ENCODE results near the gene PAK4. TPM values are rescaled to one million over a fixed set of nuclear protein-coding genes. Genes with fewer than 3 reads are reported as not detected.
"Not testable (repeated sequence)": the region's sequence is repeated elsewhere in the genome, so short reads cannot be mapped to it uniquely, and the experiment has no call there.

PAK4 gene
- total and polyA plus RNA-seq, 5 donors: 15.1 to 24.4 (median 20.4) TPM

DNA sequence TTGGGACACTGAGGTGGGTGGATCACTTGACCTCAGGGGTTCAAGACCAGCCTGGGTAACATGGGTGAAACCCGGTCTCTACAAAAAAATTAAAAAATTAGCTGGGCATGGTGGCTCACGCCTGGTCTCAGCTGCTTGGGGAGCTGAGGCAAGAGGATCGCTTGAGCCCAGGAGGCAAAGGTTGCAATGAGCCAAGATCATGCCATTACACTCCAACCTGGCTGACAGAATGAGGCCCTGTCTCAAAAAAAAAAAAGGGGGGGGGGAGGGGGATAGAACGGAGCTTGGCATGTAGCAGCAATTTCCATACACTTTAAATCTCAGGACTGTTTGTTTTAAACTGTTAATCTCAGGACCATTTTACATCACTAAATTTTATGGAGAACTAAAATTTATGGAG is 39.2 kb upstream of the PAK4 start:
- H3K4me3 ChIP-seq (ENCODE audit: low read length): no peak overlapping the region
- H3K4me1 ChIP-seq (ENCODE audit: control insufficient read depth, insufficient read depth, low read length): no peaks in the 10 kb centered on the region
- no peak overlapping the region for H3K27ac ChIP-seq (ENCODE audit: low read length)
- ATAC-seq (no peak), DNase-seq (no peak)
- H3K9me3 ChIP-seq (ENCODE audit: control insufficient read depth, low read length): no peaks in the 10 kb centered on the region
- H3K27me3 ChIP-seq (ENCODE audit: control insufficient read depth, insufficient read depth): no peaks in the 10 kb centered on the region
- 68% methylated on average over 4 of the region's 4 CpGs for WGBS
- intact Hi-C loops (cut with DNase I): no loop called here

DNA sequence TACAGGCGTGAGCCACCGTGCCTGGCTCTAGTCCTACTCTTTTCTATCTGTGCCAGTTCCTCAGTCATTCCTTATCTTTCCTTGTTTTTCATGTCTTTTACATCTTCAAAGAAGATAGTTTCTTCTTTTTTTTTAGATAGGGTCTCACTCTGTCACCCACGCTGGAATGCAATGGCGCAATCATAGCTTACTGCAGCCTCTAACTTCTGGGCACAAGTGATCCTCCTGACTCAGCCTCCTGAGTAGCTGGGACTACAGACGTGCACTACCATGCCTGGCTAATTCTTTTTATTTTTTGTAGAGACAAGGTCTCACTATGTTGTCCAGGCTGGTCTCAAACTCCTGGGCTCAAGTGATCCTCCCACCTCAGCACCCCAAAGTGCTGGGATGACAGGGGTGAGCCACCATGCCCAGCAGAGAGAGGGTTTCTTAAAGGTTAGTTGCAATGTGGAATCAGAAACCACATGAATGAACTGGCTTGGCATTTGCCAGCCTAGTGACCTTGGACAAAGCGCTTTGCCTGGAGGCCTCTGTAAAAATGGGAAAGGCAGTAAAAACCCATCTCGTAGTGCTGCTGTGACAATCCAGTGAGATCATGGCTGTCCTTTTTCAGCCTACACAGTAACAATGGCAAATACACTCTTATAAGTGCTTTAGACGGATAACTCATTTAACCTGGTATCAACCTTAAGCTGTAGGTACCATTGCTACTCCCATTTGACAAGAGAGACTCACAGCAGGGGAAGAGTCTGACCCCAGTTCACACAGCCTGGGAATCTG is 37.5 kb upstream of the PAK4 start:
- Histone ChIP-seq H3K4me1 (ENCODE audit: control insufficient read depth, insufficient read depth, low read length) (no peaks in the 10 kb centered on the region), H3K27me3 (ENCODE audit: control insufficient read depth, insufficient read depth) (no peaks in the 10 kb centered on the region), H3K9me3 (ENCODE audit: control insufficient read depth, low read length) (no peaks in the 10 kb centered on the region), H3K27ac (ENCODE audit: low read length) (no peak overlapping the region), H3K4me3 (ENCODE audit: low read length) (no peak overlapping the region)
- DNase-seq: no peak
- no peak for ATAC-seq
- WGBS: 79% methylated on average over 8 of the region's 8 CpGs
- intact Hi-C loops (cut with DNase I): no loop called here

- H3K27ac ChIP-seq (ENCODE audit: low read length); intact Hi-C loops (cut with DNase I); H3K9me3 ChIP-seq (ENCODE audit: control insufficient read depth, low read length); H3K27me3 ChIP-seq (ENCODE audit: control insufficient read depth, insufficient read depth); H3K4me1 ChIP-seq (ENCODE audit: control insufficient read depth, insufficient read depth, low read length); DNase-seq; H3K4me3 ChIP-seq (ENCODE audit: low read length); ATAC-seq: not testable (repeated sequence)
- 88% methylated on average over 8 of the region's 8 CpGs for WGBS
Measured at GRCh38 chr19:39090016-39090415, 35.6 kb upstream of the PAK4 start.

- intact Hi-C loops (cut with DNase I): no loop called here
- no peak overlapping the region for H3K27ac ChIP-seq (ENCODE audit: low read length)
- ATAC-seq (no peak), DNase-seq (no peak)
- H3K4me3 ChIP-seq (ENCODE audit: low read length): no peak overlapping the region
- no peaks in the 10 kb centered on the region for H3K27me3 ChIP-seq (ENCODE audit: control insufficient read depth, insufficient read depth)
- H3K9me3 ChIP-seq (ENCODE audit: control insufficient read depth, low read length): no peaks in the 10 kb centered on the region
- no peaks in the 10 kb centered on the region for H3K4me1 ChIP-seq (ENCODE audit: control insufficient read depth, insufficient read depth, low read length)
- 90% methylated on average over 4 of the region's 4 CpGs for WGBS
Measured at GRCh38 chr19:39090881-39091280, 34.7 kb upstream of the PAK4 start.

- intact Hi-C loops (cut with DNase I); H3K4me3 ChIP-seq (ENCODE audit: low read length); H3K27me3 ChIP-seq (ENCODE audit: control insufficient read depth, insufficient read depth); H3K4me1 ChIP-seq (ENCODE audit: control insufficient read depth, insufficient read depth, low read length); ATAC-seq; H3K9me3 ChIP-seq (ENCODE audit: control insufficient read depth, low read length); H3K27ac ChIP-seq (ENCODE audit: low read length); DNase-seq: not testable (repeated sequence)
- 65% methylated on average over 5 of the region's 5 CpGs for WGBS
Measured at GRCh38 chr19:39095799-39096540, 29.6 kb upstream of the PAK4 start.

- ATAC-seq: no peak
- intact Hi-C loops (cut with DNase I): no loop called here
- Histone ChIP-seq H3K4me3 (ENCODE audit: low read length) (no peak overlapping the region), H3K27me3 (ENCODE audit: control insufficient read depth, insufficient read depth) (no peaks in the 10 kb centered on the region), H3K9me3 (ENCODE audit: control insufficient read depth, low read length) (no peaks in the 10 kb centered on the region), H3K27ac (ENCODE audit: low read length) (no peak overlapping the region), H3K4me1 (ENCODE audit: control insufficient read depth, insufficient read depth, low read length) (no peaks in the 10 kb centered on the region)
- 88% methylated on average over 5 of the region's 5 CpGs for WGBS
- no peak for DNase-seq
Measured at GRCh38 chr19:39097299-39097698, 28.3 kb upstream of the PAK4 start.

DNA sequence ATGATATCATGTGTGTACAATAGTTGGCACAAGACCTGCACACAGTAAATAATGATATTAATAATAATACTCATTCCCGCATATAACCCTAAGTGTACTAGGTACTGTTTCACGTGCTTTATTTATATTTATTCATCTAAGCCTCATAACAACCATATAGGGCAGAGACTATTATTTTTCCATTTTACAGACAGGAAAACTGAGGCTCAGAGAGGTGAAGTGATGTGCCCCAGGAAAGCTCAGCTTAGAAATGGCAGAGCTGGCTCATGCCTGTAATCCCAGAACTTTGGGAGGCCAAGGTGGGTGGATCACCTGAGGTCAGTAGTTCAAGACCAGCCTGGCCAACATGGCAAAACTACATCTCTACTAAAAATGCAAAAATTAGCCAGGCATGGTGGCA is 27.9 kb upstream of the PAK4 start:
- 86% methylated on average over 2 of the region's 2 CpGs for WGBS
- intact Hi-C loops (cut with DNase I): no loop called here
- no peak for DNase-seq
- H3K27ac ChIP-seq (ENCODE audit: low read length): no peak overlapping the region
- ATAC-seq: no peak
- H3K9me3 ChIP-seq (ENCODE audit: control insufficient read depth, low read length): no peaks in the 10 kb centered on the region
- H3K4me1 ChIP-seq (ENCODE audit: control insufficient read depth, insufficient read depth, low read length): no peaks in the 10 kb centered on the region
- H3K27me3 ChIP-seq (ENCODE audit: control insufficient read depth, insufficient read depth): no peaks in the 10 kb centered on the region
- H3K4me3 ChIP-seq (ENCODE audit: low read length): no peak overlapping the region

- Histone ChIP-seq H3K27ac (ENCODE audit: low read length) (no peak overlapping the region), H3K4me3 (ENCODE audit: low read length) (no peak overlapping the region), H3K9me3 (ENCODE audit: control insufficient read depth, low read length) (no peaks in the 10 kb centered on the region), H3K4me1 (ENCODE audit: control insufficient read depth, insufficient read depth, low read length) (no peaks in the 10 kb centered on the region), H3K27me3 (ENCODE audit: control insufficient read depth, insufficient read depth) (no peaks in the 10 kb centered on the region)
- no peak for ATAC-seq
- 14% methylated on average over 53 of the region's 53 CpGs for WGBS
- intact Hi-C loops (cut with DNase I): no loop called here
- no peak for DNase-seq
Measured at GRCh38 chr19:39098365-39099269, 27.0 kb upstream of the PAK4 start.

DNA sequence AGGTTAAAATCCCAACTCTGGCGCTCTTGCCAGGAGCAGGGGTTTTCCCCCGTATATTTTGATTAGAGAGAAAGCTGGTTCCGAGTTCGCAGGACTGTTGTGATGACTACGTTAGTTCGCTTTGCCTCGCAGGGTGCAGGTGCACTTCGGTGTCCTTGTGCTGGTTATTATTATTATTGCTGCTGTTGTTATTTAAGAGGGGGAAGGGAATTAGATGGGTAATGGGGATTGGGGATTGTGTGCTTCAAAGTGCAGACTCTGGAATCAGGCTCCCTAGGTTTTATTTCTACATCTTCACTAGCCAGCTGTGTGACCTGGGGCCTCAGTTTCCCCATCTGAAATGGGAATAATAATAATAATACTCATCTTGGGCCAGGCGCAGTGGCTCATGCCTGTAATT is 26.2 kb upstream of the PAK4 start:
- 43% methylated on average over 9 of the region's 9 CpGs for WGBS
- H3K27me3 ChIP-seq (ENCODE audit: control insufficient read depth, insufficient read depth): no peaks in the 10 kb centered on the region
- no peak for ATAC-seq

DNA sequence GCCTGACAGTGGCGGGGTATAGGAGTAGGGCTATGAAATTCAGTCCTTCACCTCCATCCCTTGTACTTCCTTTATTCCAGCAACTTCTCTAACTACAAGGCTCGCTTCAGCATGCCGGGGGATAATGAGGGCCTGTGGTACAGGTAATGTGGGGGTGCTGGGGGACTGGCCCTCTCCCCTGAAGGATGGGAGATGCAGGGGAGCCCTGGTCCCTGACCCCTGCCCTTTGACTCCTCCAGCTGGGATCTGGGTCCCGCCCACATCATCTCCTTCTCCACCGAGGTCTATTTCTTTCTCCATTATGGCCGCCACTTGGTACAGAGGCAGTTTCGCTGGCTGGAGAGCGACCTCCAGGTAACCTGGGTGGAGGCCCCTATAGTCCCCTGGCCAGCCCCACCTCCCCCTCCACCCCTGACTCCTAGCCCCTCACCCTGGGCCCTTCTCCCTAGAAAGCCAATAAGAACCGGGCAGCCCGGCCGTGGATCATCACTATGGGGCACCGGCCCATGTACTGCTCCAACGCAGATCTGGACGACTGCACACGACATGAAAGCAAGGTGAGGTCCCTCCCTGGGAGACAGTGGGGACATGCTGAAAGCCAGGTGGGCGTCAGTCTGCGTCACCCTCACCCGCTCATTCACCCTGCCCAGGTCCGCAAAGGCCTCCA is 25.0 kb upstream of the PAK4 start:
- no peaks in the 10 kb centered on the region for H3K27me3 ChIP-seq (ENCODE audit: control insufficient read depth, insufficient read depth)
- WGBS: 89% methylated on average over 19 of the region's 19 CpGs
- intact Hi-C loops (cut with DNase I): no loop called here

More for the DNA sequence above, 26.2 kb upstream of the PAK4 start:
- H3K4me3 ChIP-seq (ENCODE audit: low read length): no peak overlapping the region
- no peaks in the 10 kb centered on the region for H3K4me1 ChIP-seq (ENCODE audit: control insufficient read depth, insufficient read depth, low read length)
- no peak overlapping the region for H3K27ac ChIP-seq (ENCODE audit: low read length)
- DNase-seq: no peak
- no peaks in the 10 kb centered on the region for H3K9me3 ChIP-seq (ENCODE audit: control insufficient read depth, low read length)
- intact Hi-C loops (cut with DNase I): no loop called here

More for the DNA sequence above, 25.0 kb upstream of the PAK4 start:
- H3K4me1 ChIP-seq (ENCODE audit: control insufficient read depth, insufficient read depth, low read length): no peaks in the 10 kb centered on the region
- H3K4me3 ChIP-seq (ENCODE audit: low read length): no peak overlapping the region
- no peak overlapping the region for H3K27ac ChIP-seq (ENCODE audit: low read length)
- DNase-seq: no peak
- no peaks in the 10 kb centered on the region for H3K9me3 ChIP-seq (ENCODE audit: control insufficient read depth, low read length)
- no peak for ATAC-seq

Data from right cardiac atrium (tissue), 5 donors.